ENCODE results near the gene MTCP1.

Gene MTCP1

GRCh38 chrX:155055494-155055893 is 15.4 kb downstream of the MTCP1 start:
- no peak for DNase-seq (ENCODE audit: low read depth)
- H3K4me3 ChIP-seq (ENCODE audit: low read depth, low read length) = no peak overlapping the region
- in situ Hi-C loops (cut with HindIII; ENCODE audit: low sequenced_read_pairs) = no loop called here
- TF ChIP-seq, protein P1, sequence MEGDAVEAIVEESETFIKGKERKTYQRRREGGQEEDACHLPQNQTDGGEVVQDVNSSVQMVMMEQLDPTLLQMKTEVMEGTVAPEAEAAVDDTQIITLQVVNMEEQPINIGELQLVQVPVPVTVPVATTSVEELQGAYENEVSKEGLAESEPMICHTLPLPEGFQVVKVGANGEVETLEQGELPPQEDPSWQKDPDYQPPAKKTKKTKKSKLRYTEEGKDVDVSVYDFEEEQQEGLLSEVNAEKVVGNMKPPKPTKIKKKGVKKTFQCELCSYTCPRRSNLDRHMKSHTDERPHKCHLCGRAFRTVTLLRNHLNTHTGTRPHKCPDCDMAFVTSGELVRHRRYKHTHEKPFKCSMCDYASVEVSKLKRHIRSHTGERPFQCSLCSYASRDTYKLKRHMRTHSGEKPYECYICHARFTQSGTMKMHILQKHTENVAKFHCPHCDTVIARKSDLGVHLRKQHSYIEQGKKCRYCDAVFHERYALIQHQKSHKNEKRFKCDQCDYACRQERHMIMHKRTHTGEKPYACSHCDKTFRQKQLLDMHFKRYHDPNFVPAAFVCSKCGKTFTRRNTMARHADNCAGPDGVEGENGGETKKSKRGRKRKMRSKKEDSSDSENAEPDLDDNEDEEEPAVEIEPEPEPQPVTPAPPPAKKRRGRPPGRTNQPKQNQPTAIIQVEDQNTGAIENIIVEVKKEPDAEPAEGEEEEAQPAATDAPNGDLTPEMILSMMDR (IDR thresholded peaks at IDR 0.05; ENCODE audit: low read depth, low read length, missing control alignments) = no peak

DNA sequence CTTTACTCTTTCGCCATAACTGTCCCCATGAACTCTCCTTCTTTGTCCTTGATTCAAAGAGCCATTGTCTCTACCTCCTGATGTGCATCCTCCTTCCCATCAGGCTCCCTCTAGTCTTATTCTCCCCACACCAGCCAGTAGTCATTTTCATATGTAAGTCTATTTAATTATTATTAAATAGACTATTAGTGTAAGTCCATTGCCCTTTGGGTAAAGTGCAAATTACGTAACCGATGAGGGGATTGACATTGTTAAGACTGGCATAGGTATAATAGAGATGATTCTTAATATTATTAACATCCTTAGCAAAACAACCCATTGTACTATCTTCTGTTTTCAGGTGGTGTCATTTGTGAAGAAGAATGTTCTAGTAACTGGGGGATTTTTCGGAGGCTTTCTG is 16.7 kb downstream of the MTCP1 start:
- TF ChIP-seq, protein P1 (IDR thresholded peaks at IDR 0.05; ENCODE audit: low read depth, low read length, missing control alignments) = no peak
- no peak overlapping the region for H3K4me3 ChIP-seq (ENCODE audit: low read depth, low read length)
- in situ Hi-C loops (cut with HindIII; ENCODE audit: low sequenced_read_pairs) = no loop called here
- DNase-seq (ENCODE audit: low read depth) = no peak

- no peak overlapping the region for H3K4me3 ChIP-seq (ENCODE audit: low read depth, low read length)
- in situ Hi-C loops (cut with HindIII; ENCODE audit: low sequenced_read_pairs) = no loop called here
- TF ChIP-seq, protein P1 (IDR thresholded peaks at IDR 0.05; ENCODE audit: low read depth, low read length, missing control alignments) = no peak
- DNase-seq (ENCODE audit: low read depth) = no peak
Observed at GRCh38 chrX:155053656-155054055, 17.3 kb downstream of the MTCP1 start.

GRCh38 chrX:155052738-155053498 is 18.0 kb downstream of the MTCP1 start:
- no peak overlapping the region for H3K4me3 ChIP-seq (ENCODE audit: low read depth, low read length)
- TF ChIP-seq, protein P1 (IDR thresholded peaks at IDR 0.05; ENCODE audit: low read depth, low read length, missing control alignments) = no peak
- in situ Hi-C loops (cut with HindIII; ENCODE audit: low sequenced_read_pairs) = no loop called here
- DNase-seq (ENCODE audit: low read depth) = no peak

DNA sequence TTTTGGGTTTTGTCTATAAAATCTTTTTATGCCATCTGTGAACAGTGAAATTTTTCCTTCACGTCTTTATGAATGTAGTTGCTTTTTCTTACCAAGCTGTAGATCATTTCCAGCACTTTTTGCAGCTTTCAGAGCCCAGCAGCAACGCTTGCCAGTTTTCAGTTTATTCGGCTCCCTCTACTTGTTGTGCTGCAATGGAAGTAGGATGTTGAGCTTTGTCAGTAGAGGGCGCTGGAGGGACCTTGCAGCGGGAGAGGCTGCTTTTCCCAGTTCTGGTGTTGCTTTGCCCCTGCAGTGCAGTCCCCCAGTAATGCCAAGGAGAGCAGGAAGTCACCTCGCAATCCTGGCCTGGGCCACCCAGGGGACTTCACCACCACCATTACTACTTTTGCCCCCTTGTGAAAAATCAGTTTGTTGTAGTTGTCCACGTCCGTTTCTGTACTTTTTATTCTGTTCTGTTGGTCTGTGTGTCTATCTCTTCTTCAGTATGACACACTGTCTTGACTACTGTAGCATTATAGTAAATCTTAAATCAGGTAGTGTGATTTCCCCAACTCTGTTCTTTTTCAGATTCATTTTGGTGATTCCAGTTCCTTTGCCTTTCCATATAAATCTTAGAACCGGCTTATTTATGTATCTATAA is 21.8 kb downstream of the MTCP1 start:
- no peak for DNase-seq (ENCODE audit: low read depth)
- TF ChIP-seq, protein P1 (IDR thresholded peaks at IDR 0.05; ENCODE audit: low read depth, low read length, missing control alignments) = peak; percentile 61
- no peak overlapping the region for H3K4me3 ChIP-seq (ENCODE audit: low read depth, low read length)
- in situ Hi-C loops (cut with HindIII; ENCODE audit: low sequenced_read_pairs) = no loop called here

DNA sequence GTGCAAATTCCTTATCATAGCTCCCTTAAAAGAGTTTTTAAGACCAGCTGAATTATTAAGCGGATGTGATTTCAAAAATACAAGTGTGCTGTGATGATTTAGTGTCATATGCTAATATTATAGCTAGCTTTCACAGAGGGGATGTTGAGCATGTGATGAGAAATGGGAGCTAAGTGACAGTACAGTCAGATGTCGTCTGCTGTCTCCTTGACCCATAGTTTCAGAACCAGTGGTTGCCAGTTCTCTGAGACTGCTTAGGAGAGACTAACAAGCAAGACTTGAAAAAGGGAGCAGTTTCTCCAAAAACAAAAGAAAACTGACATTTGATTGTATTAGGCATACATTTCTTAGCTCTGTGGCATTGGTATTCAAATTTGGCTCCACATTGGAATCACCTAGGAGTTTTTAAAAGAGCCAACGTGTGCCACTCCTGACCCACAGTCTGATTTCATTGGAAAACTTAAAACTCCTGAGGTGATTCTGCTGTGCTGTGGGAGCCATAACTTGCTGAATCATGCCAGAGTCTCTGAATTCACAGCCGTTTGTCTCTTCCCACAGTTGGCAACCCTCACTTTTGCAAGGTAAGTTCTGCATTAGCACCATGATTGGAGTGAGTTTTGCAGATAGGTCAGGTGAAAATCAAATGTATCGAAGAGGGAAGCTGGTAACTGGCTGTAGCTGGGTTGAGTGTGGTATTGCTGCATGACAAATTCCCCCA is 24.0 kb downstream of the MTCP1 start:
- H3K4me3 ChIP-seq (ENCODE audit: low read depth, low read length) = no peak overlapping the region
- TF ChIP-seq, protein P1 (IDR thresholded peaks at IDR 0.05; ENCODE audit: low read depth, low read length, missing control alignments) = no peak
- in situ Hi-C loops (cut with HindIII; ENCODE audit: low sequenced_read_pairs) = no loop called here
- DNase-seq (ENCODE audit: low read depth) = no peak
